ENCODE results near the gene DMD.

DMD gene

GRCh38 chrX:31071262-31071661, 2140.1 kb downstream of the DMD start:
- no peak overlapping the region for H2AFZ ChIP-seq (ENCODE audit: low read length)
- H3K4me2 ChIP-seq (ENCODE audit: low read depth, low read length): no peak overlapping the region
- no peaks in the 10 kb centered on the region for H3K4me1 ChIP-seq (ENCODE audit: low read length)
- no peak overlapping the region for H3K27ac ChIP-seq (ENCODE audit: low read length)
- TF ChIP-seq EZH2 (optimal IDR thresholded peaks at IDR 0.05; ENCODE audit: low read depth, low read length) (no peak), CTCF (IDR thresholded peaks at IDR 0.05; ENCODE audit: low read length) (no peak), EZH2phosphoT487 (IDR thresholded peaks at IDR 0.05; ENCODE audit: low read length) (no peak)
- H4K20me1 ChIP-seq (ENCODE audit: insufficient read depth, low read length): no peaks in the 10 kb centered on the region
- no peak for DNase-seq
- no peaks in the 10 kb centered on the region for H3K27me3 ChIP-seq (replicated peaks; ENCODE audit: insufficient read depth, low read length)
- H3F3A ChIP-seq (ENCODE audit: insufficient read depth, low read length): no peaks in the 10 kb centered on the region
- H3K9me3 ChIP-seq (replicated peaks; ENCODE audit: insufficient read depth, low read length): no peaks in the 10 kb centered on the region
- H3K79me2 ChIP-seq (ENCODE audit: low read length): no peaks in the 10 kb centered on the region
- H3K36me3 ChIP-seq (replicated peaks; ENCODE audit: insufficient read depth, low read length): no peaks in the 10 kb centered on the region
- H3K9ac ChIP-seq (ENCODE audit: low read length): no peak overlapping the region
- no peaks in the 10 kb centered on the region for H3K9me2 ChIP-seq (replicated peaks; ENCODE audit: insufficient read depth, low read length)
- no peak overlapping the region for H3K4me3 ChIP-seq (ENCODE audit: low read length)

DNA sequence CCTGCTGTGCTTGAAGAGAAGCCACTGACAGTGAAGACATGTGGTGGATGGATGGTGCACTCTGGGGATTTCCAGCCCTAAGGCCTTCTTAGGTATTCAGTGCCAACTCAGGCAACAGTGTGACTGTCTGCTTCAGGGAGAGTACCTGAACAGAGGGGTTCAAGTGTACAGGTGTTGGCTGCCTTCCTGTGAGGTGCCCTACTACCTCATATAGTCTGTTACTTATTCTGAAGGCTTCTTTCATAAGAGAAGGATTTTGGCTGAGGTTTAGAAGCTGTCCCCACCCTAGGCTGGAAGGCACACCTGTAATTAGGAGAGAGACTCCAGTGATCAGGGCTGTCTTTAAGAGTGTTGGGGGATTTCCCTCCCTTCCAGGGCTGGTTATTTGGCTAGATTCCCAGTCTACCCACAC, 2141.3 kb downstream of the DMD start:
- Histone ChIP-seq H3K27ac (ENCODE audit: low read length) (no peak overlapping the region; the same call in 1 of the 2 replicates), H3K4me1 (ENCODE audit: low read length) (no peaks in the 10 kb centered on the region), H2AFZ (ENCODE audit: low read length) (no peak overlapping the region), H3K27me3 (replicated peaks; ENCODE audit: insufficient read depth, low read length) (no peaks in the 10 kb centered on the region), H3K9me3 (replicated peaks; ENCODE audit: insufficient read depth, low read length) (no peaks in the 10 kb centered on the region), H3F3A (ENCODE audit: insufficient read depth, low read length) (no peaks in the 10 kb centered on the region), H3K9me2 (replicated peaks; ENCODE audit: insufficient read depth, low read length) (no peaks in the 10 kb centered on the region), H3K9ac (ENCODE audit: low read length) (no peak overlapping the region), H4K20me1 (ENCODE audit: insufficient read depth, low read length) (no peaks in the 10 kb centered on the region), H3K79me2 (ENCODE audit: low read length) (no peaks in the 10 kb centered on the region), H3K4me3 (ENCODE audit: low read length) (no peak overlapping the region), H3K36me3 (replicated peaks; ENCODE audit: insufficient read depth, low read length) (no peaks in the 10 kb centered on the region), H3K4me2 (ENCODE audit: low read depth, low read length) (no peak overlapping the region)
- DNase-seq: peak; percentile 76
- TF ChIP-seq CTCF (IDR thresholded peaks at IDR 0.05; ENCODE audit: low read length) (no peak), EZH2phosphoT487 (IDR thresholded peaks at IDR 0.05; ENCODE audit: low read length) (no peak), EZH2 (optimal IDR thresholded peaks at IDR 0.05; ENCODE audit: low read depth, low read length) (no peak)

Measured in MM.1S (cell line).